ENCODE data around the gene GJD3. TPM values are rescaled to one million over a fixed set of nuclear protein-coding genes. Genes with fewer than 3 reads are reported as not detected.
"Not testable (repeated sequence)": the region's sequence is repeated elsewhere in the genome, so short reads cannot be mapped to it uniquely, and the experiment has no call there.

The GJD3 gene
- total RNA-seq, 4 donors from 2014 or later = 2.5 TPM; not detected in 3

DNA sequence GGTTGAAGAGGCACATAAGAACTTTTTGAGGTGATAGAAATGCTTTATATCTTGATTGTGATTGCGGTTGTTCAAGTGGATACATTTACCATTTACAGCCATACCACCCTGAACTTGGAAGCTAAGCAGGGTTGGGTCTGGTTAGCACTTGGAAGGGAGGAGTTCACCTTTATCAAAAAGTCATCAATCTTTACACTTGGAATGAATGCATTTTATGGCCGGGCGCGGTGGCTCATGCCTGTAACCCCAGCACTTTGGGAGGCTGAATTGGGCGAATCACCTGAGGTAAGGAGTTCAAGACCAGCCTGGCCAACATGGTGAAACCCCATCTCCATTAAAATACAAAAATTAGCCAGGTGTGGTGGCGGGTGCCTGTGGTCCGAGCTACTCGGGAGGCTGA lies 9.5 kb upstream of the GJD3 start:
- Histone ChIP-seq H3K4me1 (no peaks in the 10 kb centered on the region), H3K36me3 (no peaks in the 10 kb centered on the region), H3K9me3 (no peaks in the 10 kb centered on the region), H3K4me3 (no peak overlapping the region), H3K27me3 (peaks cover 4% of the 10 kb centered on the region), H3K27ac (no peak overlapping the region)
- 78 to 100% methylated on average over 1 to 5 of the region's 8 CpGs for WGBS, 2 donors (ENCODE audit: low coverage in 1 of 2)
- no peak for ATAC-seq
- TF ChIP-seq, protein P1, sequence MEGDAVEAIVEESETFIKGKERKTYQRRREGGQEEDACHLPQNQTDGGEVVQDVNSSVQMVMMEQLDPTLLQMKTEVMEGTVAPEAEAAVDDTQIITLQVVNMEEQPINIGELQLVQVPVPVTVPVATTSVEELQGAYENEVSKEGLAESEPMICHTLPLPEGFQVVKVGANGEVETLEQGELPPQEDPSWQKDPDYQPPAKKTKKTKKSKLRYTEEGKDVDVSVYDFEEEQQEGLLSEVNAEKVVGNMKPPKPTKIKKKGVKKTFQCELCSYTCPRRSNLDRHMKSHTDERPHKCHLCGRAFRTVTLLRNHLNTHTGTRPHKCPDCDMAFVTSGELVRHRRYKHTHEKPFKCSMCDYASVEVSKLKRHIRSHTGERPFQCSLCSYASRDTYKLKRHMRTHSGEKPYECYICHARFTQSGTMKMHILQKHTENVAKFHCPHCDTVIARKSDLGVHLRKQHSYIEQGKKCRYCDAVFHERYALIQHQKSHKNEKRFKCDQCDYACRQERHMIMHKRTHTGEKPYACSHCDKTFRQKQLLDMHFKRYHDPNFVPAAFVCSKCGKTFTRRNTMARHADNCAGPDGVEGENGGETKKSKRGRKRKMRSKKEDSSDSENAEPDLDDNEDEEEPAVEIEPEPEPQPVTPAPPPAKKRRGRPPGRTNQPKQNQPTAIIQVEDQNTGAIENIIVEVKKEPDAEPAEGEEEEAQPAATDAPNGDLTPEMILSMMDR (IDR thresholded peaks at IDR 0.05) = no peak
- TF ChIP-seq POLR2AphosphoS5 (IDR thresholded peaks at IDR 0.05) = no peak
- no peak for TF ChIP-seq POLR2A (IDR thresholded peaks at IDR 0.05)
- TF ChIP-seq EP300 (IDR thresholded peaks at IDR 0.05) = no peak

GRCh38 chr17:40373324-40373723 lies 8.8 kb upstream of the GJD3 start:
- TF ChIP-seq, protein P1 (IDR thresholded peaks at IDR 0.05) = no peak
- TF ChIP-seq POLR2A (IDR thresholded peaks at IDR 0.05) = no peak
- TF ChIP-seq EP300 (IDR thresholded peaks at IDR 0.05) = no peak
- no peak for TF ChIP-seq POLR2AphosphoS5 (IDR thresholded peaks at IDR 0.05)
- Histone ChIP-seq H3K36me3 (no peaks in the 10 kb centered on the region), H3K27me3 (peaks cover 4% of the 10 kb centered on the region), H3K27ac (no peak overlapping the region), H3K4me3 (no peak overlapping the region), H3K9me3 (no peaks in the 10 kb centered on the region), H3K4me1 (no peaks in the 10 kb centered on the region)
- ATAC-seq = no peak
- 83 to 84% methylated on average over 4 of the region's 4 CpGs for WGBS, 2 donors (ENCODE audit: low coverage in 1 of 2)

DNA sequence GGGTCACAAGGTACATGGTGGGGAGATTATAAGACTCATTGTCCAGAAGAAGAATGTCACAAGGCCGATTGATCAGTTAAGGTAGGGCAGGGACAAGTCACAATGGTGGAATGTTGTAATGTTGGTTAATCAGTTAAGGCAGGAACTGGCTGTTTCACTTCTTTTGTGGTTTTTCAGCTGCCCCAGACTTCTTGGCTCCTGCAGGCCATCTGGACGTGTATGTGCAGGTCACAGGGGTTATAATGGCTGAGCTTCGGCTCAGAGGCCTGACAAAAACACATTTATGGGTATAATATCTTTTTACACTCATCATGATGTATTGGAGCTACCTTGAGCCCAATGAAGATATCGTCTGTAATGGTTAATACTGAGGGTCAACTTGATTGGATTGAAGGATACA lies 8.1 kb upstream of the GJD3 start:
- not testable (repeated sequence) for H3K27me3 ChIP-seq, H3K9me3 ChIP-seq, ATAC-seq, H3K4me1 ChIP-seq, H3K27ac ChIP-seq, H3K36me3 ChIP-seq, H3K4me3 ChIP-seq
- 66 to 88% methylated on average over 3 to 4 of the region's 4 CpGs for WGBS, 2 donors (ENCODE audit: low coverage in 1 of 2)

- 100% methylated on average over 2 of the region's 2 CpGs; no CpG with 5 or more reads in 1 of the 2 donors for WGBS, 2 donors (ENCODE audit: low coverage in 1 of 2)
- H3K9me3 ChIP-seq = no peaks in the 10 kb centered on the region
- H3K4me3 ChIP-seq = no peak overlapping the region
- no peak for ATAC-seq
- TF ChIP-seq POLR2AphosphoS5 (IDR thresholded peaks at IDR 0.05) (no peak), EP300 (IDR thresholded peaks at IDR 0.05) (no peak), POLR2A (IDR thresholded peaks at IDR 0.05) (no peak)
- TF ChIP-seq, protein P1 (IDR thresholded peaks at IDR 0.05) = no peak
- H3K36me3 ChIP-seq = no peaks in the 10 kb centered on the region
- peaks cover 4% of the 10 kb centered on the region for H3K27me3 ChIP-seq
- H3K27ac ChIP-seq = no peak overlapping the region
- H3K4me1 ChIP-seq = no peaks in the 10 kb centered on the region
Measured at GRCh38 chr17:40372031-40372430, 7.5 kb upstream of the GJD3 start.

DNA sequence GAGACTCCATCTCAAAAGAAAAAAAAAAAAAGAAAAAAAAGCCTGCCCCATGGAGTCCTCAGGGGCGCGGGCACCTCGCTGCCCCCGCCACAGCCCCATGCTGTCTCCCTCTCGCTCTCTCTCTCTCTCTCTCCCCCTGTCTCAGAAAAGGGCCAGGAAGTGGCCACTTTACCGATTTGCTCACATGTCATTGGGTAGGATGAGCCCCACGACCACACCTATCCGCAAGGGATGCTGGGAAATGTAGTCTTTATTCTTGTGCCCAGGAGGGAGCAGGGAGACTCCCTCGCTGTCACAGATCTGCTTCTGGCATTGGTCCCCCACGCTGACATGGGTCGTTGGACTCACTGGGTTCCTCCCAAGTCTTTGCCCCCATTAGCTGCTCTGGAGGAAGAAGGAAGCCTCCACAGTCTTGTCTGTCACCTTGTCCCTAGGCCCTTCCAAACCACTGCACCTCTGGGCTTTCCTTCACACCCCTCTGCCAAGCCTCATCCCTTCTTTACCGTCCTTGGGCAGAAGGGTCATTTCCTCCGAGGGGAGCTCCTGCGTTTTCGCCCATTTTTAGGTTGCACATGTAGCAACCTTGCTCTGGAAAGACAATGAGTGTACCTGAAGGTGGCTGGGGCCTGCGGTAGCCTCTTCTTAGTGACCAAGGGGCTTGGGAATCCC lies 6.9 kb upstream of the GJD3 start:
- Histone ChIP-seq H3K27ac (no peak overlapping the region), H3K9me3 (no peaks in the 10 kb centered on the region), H3K4me1 (no peaks in the 10 kb centered on the region), H3K4me3 (no peak overlapping the region), H3K27me3 (peaks cover 4% of the 10 kb centered on the region), H3K36me3 (no peaks in the 10 kb centered on the region)
- 77 to 87% methylated on average over 12 to 13 of the region's 16 CpGs for WGBS, 2 donors (ENCODE audit: low coverage in 1 of 2)
- no peak for ATAC-seq
- TF ChIP-seq POLR2AphosphoS5 (IDR thresholded peaks at IDR 0.05) = no peak
- TF ChIP-seq POLR2A (IDR thresholded peaks at IDR 0.05) = no peak
- TF ChIP-seq, protein P1 (IDR thresholded peaks at IDR 0.05) = no peak
- TF ChIP-seq EP300 (IDR thresholded peaks at IDR 0.05) = no peak

All from gastroesophageal sphincter (tissue), 4 donors.